ENCODE data around the gene COG3.
"Not testable (repeated sequence)": the region's sequence is repeated elsewhere in the genome, so short reads cannot be mapped to it uniquely, and the experiment has no call there.

The COG3 gene, protein sequence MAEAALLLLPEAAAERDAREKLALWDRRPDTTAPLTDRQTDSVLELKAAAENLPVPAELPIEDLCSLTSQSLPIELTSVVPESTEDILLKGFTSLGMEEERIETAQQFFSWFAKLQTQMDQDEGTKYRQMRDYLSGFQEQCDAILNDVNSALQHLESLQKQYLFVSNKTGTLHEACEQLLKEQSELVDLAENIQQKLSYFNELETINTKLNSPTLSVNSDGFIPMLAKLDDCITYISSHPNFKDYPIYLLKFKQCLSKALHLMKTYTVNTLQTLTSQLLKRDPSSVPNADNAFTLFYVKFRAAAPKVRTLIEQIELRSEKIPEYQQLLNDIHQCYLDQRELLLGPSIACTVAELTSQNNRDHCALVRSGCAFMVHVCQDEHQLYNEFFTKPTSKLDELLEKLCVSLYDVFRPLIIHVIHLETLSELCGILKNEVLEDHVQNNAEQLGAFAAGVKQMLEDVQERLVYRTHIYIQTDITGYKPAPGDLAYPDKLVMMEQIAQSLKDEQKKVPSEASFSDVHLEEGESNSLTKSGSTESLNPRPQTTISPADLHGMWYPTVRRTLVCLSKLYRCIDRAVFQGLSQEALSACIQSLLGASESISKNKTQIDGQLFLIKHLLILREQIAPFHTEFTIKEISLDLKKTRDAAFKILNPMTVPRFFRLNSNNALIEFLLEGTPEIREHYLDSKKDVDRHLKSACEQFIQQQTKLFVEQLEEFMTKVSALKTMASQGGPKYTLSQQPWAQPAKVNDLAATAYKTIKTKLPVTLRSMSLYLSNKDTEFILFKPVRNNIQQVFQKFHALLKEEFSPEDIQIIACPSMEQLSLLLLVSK

DNA sequence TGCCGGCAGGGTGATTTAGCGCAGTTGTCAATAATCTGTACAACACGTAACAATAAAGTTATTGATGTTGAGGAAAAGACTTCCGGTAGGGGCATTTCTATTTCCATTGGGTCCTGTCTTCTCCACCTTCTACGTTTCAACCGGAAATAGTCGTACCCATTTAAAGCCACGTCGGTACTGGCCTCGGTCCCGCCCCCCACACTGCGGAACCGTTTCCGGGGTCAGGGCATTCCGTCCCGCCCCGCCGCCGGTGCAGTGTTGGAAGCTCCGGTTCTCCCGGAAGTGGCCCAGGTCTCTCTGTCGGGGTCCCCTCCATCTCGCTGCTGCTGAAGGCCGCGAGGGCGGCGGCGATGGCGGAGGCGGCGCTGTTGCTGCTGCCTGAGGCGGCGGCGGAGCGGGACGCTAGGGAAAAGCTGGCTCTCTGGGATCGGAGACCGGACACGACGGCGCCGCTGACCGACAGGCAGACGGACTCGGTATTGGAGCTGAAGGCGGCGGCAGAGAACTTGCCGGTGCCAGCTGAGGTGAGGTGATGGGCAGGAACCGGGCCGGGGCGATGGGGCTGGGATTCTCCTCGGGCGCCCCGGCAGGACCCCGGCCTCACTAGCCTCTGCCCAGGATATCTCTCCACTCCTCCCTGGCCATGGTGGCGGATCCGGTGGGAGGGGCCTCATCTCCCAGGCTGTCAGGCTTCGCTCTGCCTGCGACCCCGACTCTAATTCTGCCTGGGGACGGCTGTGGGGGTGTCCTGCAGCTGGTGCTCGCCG, at the start of gene COG3:
Gene COG3, plus strand, starts transcription at position 253 of the 767 bp plus-strand sequence. Its CDS starts 98 bp downstream, at position 351.
- TF ChIP-seq, protein P1, sequence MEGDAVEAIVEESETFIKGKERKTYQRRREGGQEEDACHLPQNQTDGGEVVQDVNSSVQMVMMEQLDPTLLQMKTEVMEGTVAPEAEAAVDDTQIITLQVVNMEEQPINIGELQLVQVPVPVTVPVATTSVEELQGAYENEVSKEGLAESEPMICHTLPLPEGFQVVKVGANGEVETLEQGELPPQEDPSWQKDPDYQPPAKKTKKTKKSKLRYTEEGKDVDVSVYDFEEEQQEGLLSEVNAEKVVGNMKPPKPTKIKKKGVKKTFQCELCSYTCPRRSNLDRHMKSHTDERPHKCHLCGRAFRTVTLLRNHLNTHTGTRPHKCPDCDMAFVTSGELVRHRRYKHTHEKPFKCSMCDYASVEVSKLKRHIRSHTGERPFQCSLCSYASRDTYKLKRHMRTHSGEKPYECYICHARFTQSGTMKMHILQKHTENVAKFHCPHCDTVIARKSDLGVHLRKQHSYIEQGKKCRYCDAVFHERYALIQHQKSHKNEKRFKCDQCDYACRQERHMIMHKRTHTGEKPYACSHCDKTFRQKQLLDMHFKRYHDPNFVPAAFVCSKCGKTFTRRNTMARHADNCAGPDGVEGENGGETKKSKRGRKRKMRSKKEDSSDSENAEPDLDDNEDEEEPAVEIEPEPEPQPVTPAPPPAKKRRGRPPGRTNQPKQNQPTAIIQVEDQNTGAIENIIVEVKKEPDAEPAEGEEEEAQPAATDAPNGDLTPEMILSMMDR (IDR thresholded peaks at IDR 0.05; ENCODE audit: low read depth, low read length) = no peak
- in situ Hi-C loops (cut with HindIII; ENCODE audit: low sequenced_read_pairs) = no loop called here
- H3K4me3 ChIP-seq (ENCODE audit: low read depth, low read length) = peak within 1 kb of the TSS; percentile 95
- DNase-seq (ENCODE audit: low read depth, low spot score) = peak; percentile 97

DNA sequence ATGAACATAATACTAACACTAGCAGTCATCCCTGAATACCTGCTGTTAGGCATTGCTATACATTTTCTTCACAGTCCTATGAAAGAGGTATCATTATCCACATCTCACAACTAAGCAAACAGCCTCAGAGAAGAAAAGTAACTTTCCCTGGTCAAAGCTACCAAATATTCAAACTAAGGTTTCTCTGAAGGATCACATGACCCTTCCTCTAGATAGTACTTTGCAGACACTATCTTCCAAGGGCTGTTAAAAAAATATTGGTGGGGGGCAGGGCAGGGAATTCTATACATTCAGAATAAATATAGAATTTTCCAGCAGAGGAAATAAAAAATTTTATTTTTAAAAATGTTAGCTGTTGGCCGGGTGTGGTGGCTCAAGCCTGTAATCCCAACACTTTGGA, 49.6 kb upstream of the COG3 start:
- in situ Hi-C loops (cut with HindIII; ENCODE audit: low sequenced_read_pairs) = no loop called here
- TF ChIP-seq, protein P1 (IDR thresholded peaks at IDR 0.05; ENCODE audit: low read depth, low read length) = no peak
- peak overlapping the region; percentile 22 for H3K4me3 ChIP-seq (ENCODE audit: low read depth, low read length)
- DNase-seq (ENCODE audit: low read depth, low spot score) = no peak

DNA sequence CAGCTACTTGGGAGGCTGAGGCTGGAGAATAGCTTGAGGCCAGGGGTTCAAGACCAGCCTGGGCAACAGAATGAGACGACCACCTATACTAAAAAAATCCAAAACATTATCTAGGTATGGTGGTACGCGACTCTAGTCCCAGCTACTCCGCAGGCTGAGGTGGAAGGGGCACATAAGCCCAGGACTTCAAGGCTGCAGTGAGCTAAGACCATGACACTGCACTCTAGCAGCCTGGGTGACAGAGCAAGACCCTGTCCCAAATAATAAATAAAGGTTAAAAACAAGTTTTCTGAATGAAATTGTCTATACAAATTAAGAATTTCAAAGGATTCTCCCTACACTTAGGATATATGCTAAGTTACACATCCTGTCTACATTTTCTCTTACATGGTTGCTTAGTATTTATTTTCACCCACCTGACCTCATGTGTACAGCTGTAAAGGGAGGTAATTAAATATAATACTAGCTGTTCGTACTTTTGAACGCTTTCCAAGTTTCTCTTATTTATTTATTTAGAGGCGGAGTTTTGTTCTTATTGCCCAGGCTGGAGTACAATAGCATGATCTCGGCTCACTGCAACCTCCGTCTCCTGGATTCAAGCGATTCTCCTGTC, 48.1 kb upstream of the COG3 start:
- no peak for DNase-seq (ENCODE audit: low read depth, low spot score)
- TF ChIP-seq, protein P1 (IDR thresholded peaks at IDR 0.05; ENCODE audit: low read depth, low read length) = no peak
- peak overlapping the region; percentile 75 for H3K4me3 ChIP-seq (ENCODE audit: low read depth, low read length)
- in situ Hi-C loops (cut with HindIII; ENCODE audit: low sequenced_read_pairs) = no loop called here

DNA sequence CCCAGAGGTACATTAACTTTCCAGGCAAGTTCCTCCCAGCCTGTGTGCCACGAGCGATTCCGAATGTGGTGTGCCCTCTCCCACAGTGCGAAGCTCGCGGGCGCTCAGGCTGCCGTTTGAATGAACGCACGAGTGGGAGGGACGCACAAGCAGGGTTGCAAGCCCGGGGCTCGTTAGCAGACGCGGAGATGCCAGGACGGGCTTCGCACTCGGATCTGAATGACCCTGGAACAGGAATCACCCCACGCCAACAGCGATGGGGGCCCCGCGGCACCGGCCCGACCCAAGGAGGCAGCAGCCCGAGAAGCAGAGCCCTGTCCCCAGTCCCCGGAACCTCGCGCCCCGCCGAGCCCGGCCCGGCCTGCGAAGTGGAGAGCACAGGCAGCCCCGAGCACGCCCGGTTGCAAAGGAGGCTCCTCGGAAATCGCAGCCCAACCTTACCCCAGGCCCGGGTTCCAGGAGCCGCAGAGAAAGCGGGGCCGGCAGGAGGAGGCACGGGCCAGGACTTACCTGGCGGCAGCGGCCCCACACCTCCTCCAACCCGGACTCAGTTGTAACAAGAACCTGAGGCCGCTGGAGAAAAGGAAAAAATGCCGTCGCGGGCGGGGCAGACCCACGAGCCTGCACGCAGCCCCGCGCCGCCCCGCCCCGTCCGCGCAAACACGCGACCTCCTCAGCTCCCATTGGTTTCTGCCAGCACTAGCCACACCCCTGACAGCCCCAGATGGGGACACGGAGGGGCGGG, 46.8 kb upstream of the COG3 start, which contains the start of gene SLC25A30:
Gene SLC25A30, minus strand, starts transcription at position 584 of the 745 bp plus-strand sequence. CDS start 6,948 bp downstream, outside the sequence.
- TF ChIP-seq, protein P1 (IDR thresholded peaks at IDR 0.05; ENCODE audit: low read depth, low read length) = no peak
- DNase-seq (ENCODE audit: low read depth, low spot score) = peak; percentile 93
- peak within 1 kb of the TSS; percentile 75 for H3K4me3 ChIP-seq (ENCODE audit: low read depth, low read length)
- in situ Hi-C loops (cut with HindIII; ENCODE audit: low sequenced_read_pairs) = no loop called here

DNA sequence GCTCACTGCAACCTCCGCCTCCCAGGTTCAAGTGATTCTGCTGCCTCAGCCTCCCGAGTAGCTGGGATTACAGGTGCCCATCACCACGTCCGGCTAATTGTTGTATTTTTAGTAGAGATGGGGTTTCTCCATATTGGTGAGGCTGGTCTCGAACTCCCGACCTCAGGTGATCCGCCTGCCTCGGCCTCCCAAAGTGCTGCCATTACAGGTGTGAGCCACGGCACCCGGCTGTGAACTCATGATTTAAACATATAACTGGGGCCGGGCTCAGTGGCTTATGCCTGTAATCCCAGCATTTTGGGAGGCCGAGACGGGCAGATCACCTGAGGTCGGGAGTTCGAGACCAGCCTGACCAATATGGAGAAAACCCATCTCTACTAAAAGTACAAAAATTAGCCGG, 45.4 kb upstream of the COG3 start:
- DNase-seq (ENCODE audit: low read depth, low spot score); H3K4me3 ChIP-seq (ENCODE audit: low read depth, low read length); in situ Hi-C loops (cut with HindIII; ENCODE audit: low sequenced_read_pairs): not testable (repeated sequence)

DNA sequence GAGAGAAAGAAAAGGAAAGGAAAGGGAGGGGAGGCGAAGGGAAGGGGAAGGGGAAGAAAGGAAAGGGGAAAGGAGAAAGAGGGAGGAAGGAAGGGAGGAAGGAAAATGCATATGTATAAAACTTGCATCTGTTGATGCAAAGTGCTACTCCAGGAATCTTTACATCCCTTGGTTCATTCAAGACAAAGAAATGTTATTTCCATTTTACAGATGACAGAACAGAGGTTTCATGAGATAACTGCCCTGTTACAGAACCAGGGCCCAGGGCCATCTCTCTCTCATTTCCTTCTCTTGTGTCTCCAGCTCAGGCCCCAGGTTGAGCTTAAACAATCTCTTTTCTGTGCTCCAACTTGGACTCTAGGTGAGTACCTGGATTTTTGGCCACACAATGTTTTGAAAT, 44.8 kb upstream of the COG3 start:
- in situ Hi-C loops (cut with HindIII; ENCODE audit: low sequenced_read_pairs) = no loop called here
- DNase-seq (ENCODE audit: low read depth, low spot score) = no peak
- TF ChIP-seq, protein P1 (IDR thresholded peaks at IDR 0.05; ENCODE audit: low read depth, low read length) = no peak
- no peak overlapping the region for H3K4me3 ChIP-seq (ENCODE audit: low read depth, low read length)
